ELR (cell line): Measurements from ENCODE around the gene RXRA.

Source experiments
- DNase-seq: peaks from one replicate; pipeline ENCODE4 v3.0.0-alpha.2; 2015; ENCODE audit warnings: low read depth

Gene RXRA

DNA sequence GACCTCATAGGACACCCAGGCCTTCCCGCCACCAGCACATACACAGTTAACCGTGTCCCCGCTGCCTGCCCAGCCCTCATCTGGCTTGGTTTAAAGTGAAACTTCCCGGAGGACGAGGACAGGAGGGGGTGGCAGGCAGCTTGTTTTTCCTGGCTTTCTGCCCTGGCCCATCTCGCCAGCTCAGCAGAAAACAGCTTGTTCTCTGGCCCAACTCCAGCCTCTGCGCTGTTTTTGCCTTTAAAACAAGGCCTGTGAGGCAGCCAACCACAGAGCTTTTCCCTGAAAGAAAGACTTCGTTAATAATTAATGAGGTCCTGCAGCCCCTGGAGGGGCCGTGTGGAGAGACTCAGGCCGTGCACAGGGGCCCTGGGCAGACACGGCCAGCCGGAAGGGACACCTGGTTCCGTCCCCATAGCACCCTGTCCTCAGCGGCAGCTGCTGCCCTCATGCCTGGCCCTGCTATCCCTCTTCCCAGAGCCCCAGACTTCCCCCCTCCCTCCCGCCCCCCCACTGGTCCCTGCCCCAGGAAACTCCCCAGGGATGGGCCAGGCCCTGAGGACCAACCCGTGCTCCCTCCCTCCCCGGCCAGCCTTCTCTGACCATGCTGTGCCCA is 108.7 kb downstream of the RXRA start:
- DNase-seq, result peak; percentile 78

DNA sequence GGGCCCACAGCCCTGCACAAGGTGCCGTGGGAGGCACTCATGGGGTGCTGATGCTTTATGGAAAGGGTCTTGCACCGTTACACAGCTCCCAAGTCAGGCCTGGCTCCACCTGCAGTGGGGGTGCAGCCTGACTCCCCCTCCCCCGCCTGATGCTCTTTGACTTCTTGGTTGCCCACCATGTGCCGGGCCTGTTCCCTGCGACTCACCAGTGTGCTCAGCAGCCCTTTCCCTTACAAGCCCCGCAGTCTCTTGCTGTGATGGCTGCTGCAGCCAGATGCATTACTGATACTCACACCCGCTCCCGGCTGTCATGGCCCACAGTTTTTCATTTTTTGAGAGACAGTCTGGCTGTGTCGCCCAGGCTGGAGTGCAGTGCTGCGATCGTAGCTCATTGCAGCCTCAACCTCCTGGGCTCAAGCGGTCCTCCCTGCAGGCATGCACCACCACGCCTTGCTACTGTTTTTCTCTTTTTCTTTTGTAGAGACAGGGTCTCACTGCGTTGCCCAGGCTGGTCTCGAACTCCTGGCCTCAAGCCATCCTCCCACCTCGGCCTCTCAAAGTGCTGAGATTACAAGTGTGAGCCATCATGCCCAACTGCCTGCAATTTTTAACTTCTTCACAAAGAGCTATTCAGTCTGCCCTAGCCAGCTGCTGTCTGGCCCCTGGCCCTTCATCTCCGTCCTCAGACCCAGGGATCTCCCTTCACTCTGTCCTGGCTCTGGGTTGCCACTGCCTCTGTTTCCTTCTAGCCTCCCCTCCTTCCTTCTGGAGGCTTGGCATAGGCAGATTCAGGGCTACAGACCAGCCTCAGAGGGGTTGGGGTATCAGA is 109.5 kb downstream of the RXRA start:
- no peak for DNase-seq

DNA sequence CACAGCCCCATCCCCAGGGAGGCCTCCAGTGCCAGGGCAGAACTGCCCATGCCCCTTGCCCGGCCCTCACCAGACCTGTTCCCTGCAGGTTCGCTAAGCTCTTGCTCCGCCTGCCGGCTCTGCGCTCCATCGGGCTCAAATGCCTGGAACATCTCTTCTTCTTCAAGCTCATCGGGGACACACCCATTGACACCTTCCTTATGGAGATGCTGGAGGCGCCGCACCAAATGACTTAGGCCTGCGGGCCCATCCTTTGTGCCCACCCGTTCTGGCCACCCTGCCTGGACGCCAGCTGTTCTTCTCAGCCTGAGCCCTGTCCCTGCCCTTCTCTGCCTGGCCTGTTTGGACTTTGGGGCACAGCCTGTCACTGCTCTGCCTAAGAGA is 110.1 kb downstream of the RXRA start:
- no peak for DNase-seq

DNA sequence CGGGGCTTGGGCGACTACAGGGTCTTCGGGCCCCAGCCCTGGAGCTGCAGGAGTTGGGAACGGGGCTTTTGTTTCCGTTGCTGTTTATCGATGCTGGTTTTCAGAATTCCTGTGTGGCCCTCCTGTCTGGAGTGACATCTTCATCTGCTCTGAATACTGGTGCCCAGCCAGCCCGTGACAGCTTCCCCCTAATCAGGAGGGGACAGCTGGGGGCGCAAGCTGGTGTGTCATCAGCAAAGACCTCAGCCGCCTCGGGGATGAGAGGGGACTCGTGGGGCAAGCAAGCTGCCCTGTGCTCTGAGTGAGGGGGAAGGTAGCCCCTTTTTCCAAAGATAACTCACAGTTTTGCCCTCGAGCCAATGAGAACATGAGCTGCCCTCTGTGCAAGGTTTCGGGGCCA is 110.7 kb downstream of the RXRA start:
- DNase-seq, result no peak

DNA sequence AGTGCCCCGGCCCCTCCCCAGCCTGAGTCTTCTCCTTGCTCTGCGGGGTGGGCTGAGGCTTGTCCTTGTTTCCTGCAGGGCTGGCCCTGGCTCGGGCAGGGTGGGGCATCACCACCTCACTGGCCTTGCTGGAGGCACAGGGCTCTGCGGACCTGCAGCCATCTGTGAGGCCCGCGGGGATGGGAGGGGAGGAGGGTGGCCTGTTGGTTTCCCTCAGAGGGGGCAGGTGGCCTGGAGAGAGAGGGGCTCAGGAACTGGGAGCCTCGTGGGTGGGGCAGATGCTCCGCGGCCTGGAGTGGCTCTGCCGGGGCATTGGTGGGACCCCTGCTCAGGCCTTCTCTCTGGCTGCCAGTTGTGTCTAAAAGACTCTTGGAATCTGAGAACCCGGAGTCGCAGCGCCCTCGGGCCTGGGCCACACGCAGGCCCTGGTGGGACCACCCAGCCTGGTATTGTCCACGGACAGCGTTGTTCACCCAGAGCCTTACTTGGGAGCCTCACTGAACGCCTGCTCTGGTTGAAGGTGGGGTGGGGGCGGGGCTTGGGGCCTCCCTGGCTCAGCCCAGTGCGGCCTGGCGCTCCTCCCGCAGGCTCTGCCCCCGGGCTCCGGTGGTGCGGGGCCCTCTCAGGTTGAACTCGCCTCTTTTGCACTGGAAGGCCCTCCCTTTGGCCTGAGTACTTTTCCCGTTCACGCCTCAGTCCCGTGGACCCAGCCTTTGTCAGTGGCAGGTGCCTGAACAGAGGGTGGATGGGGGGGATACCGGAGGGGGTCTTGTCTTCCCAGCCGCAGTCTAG is 111.3 kb downstream of the RXRA start:
- DNase-seq, result no peak

DNA sequence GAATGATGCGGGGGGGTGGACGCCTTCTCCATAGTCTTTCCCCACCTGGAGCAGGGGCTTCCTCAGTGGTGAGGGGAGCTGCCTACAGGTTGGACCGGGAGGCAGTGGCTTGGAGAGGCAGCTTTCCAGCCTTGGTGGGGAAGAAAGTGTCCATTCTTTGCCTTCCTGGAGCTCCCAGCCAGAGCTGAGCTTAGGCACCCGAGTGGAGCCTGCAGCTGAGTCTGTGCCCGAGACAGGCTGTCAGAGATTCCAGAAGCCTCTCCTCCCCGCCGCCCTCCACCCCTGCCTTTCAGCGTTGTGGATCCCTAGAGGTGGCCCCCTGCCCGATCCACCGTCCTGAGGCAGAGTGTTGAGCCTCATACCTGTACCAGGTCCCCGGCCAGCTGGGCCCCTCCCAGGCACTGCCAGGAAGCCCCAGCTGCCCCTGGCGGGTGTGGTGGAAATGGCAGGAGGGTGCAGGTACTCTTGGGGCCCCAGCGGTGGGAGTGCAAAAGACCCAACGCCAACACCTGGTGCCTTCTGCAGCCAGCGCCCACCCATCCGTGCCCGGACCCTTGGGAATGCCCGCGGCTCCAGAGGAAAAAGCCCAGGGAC is 112.0 kb downstream of the RXRA start:
- no peak for DNase-seq

DNA sequence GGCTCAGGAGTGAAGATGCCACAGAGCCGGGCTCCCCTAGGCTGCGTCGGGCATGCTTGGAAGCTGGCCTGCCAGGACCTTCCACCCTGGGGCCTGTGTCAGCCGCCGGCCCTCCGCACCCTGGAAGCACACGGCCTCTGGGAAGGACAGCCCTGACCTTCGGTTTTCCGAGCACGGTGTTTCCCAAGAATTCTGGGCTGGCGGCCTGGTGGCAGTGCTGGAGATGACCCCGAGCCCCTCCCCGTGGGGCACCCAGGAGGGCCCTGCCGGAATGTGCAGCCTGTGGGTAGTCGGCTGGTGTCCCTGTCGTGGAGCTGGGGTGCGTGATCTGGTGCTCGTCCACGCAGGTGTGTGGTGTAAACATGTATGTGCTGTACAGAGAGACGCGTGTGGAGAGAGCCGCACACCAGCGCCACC is 113.1 kb downstream of the RXRA start:
- DNase-seq, result no peak

DNA sequence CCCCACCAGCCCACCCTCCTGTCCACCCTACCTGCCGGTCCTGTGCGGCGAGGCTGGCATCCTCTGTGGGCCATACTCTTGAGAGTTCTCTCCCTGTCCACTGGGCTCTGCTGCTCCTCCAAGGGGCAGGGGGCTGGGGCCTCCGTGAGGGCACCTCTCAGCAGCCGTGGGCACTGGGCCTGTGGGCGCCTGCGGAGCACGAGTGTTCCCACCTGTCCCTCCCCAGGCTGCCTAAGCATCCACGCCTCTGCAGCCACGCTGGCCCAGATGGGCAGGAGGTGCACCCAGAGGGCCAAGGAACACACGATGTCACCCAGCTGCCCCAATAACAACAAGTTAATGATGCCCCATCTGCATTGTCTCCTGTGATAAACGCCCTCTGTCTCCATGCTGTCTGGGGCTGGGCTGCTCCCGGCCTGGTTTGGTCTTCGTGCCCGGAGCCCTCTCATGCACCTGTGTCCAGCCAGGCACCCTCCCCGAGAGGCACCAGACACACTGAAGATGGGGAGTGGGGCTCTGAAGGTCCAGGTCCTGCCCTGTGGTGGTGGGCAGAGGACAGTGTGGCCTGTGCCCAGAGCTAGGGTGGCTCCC is 114.5 kb downstream of the RXRA start:
- DNase-seq, result no peak

DNA sequence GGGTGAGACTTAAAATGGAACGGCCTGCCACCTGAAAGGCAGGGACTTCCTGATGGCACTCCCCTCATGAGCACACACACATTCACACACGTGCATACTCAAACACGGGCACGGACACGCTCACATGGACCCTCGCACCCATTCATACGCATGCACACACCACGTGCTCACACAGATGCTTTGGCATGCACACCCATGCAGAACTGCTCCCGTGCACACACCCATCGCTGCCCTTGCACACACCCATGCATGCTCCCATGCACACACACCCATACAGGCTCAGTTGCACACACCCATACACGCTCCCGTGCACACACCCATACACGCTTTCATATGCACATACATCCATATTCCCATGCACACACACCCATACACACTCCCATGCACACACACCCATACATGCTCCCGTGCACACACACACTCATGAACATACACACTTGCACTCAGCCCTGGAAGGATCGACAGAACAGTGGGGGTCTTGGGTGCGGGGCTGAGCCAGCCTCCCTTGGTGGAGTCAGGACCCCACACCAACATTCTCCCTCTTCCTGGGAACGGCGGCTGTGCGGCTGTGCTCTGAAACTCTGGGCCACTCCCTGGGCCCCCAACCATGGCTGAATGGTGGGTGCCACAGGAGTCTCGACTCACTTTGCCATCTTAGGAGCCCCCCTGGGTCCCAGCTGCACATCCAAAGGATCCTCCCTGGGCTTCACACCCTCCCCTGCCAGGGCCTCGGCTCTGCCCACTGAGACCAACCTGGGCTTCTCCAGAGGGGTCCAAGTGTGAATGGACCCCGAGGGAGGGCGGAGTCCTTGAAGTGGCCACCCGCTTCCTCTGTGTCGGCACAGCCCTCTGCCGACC is 115.2 kb downstream of the RXRA start:
- DNase-seq, result no peak

DNA sequence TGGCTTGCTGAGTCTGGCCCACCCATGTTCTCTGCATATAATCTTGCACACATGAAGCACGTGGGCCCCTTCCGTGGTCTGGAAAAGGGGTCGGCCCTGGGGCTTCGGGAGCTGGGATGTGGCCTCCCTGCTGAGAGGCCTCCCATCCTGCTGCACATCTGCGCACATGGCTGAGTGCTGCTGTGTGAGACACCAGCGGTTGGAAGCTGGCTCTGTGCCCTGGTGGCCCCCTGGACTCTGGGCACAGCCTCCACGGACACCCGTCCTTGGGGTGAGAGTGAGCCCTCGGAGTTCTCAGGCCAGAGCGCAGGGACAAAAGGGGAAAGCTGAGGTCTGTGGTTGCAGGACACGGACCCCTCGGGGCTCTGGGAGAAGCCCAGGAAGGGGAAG is 115.8 kb downstream of the RXRA start:
- peak; percentile 22 for DNase-seq

DNA sequence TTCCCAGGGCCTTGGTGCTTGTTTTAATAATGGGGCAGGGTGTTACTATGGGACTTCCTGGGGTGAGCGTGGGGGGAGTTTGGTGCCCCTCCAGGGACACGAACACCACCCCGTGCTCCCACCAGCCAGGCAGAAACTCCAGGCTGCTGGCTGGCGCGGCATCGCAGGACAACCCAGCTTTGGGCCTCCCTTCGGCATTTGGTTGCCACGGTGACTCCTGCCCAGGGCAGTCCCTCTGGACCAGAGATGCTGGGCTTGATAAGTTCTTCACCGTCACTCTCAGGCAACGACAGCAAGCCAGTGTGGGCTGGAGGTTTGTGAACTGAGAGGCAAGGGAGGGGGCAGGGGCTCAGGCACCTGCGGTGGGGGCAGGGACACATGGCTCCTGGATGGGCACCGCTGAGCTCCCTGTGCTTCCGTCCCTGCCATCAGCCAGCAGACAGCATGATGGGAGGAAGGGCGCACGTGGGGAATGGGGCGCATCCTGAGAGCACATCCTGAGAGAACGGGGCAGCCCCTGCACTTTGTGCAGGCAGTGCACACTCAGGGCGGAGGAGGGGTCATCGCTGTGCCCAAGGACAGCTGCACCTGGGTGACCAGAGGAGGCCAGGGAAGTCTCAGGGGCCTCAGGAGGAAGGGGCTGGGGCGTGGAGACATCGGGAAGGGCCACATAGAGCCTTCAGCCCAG is 116.4 kb downstream of the RXRA start:
- DNase-seq, result peak; percentile 46

DNA sequence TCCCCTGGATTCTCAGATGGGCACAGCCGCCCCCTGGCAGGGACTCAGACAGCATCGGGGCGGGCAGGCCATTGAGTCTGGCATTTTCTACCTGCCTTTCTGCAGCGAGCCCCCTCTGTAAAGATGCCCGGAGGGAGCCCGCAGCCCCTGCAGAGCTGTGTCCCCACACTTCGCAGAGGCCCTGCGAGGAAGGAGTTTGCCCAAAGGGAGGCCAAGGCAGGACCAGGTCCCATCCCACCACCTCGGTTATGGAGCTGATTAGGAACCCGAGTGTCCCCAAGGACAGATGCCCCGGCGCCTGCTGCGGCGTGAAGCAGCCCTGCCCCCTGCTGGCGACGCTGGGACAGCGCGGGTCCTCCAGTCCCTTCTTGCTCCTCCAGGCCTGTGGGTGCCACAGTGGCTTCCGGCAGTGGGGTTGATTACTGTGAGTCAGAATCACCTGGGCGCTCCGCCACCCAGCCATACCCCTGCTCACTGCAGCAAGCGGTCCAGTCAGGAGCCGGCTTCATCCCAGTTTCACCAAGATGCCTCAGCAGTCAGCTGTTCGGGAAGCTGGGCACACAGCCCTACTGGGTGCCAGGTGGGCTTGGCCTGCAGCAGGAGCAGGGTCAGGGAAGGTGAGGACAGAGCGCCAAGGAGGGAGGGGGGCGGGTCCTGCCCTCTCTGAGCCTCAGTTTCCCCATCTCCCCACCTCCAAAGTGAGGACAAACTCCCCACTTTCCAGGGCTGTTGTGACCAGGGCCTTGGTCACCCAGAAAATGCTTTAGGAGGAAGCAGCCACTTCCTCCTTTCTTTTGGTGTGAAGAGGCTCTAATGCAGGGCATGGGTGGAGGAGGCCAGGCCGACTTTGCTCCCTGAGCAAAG is 117.2 kb downstream of the RXRA start:
- peak; percentile 92 for DNase-seq

DNA sequence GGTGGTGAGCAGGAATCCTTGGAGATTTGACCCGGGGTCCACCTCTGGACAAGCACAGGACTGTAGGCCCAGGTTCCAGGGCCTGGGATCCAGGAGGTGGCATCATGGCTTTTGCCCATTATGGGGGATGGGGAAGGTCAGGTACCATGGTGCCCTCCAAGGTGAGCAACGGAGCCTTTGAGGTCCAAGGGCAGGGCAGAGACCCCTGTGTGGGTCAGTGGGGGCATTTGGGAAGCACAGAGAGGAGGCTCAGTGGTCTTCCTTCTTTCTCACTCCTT is 117.7 kb downstream of the RXRA start:
- DNase-seq, result no peak

DNA sequence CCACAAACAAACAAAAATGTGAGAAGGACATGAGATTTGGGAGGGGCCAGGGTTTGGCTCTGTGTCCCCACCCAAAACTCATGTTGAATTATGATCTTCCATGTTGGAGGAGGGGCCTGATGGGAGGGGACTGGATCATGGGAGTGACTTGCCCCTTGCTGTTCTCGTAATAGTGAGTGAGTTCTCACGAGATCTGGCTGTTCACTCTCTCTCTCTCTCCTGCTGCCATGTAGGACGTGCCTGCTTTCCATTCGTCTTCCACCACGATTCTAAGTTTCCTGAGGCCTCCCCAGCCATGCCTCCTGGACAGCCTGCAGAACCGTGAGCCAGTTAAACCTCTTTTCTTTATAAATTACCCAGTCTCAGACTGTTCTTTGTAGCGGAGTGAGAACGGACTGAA is 118.7 kb downstream of the RXRA start:
- DNase-seq, result no peak

DNA sequence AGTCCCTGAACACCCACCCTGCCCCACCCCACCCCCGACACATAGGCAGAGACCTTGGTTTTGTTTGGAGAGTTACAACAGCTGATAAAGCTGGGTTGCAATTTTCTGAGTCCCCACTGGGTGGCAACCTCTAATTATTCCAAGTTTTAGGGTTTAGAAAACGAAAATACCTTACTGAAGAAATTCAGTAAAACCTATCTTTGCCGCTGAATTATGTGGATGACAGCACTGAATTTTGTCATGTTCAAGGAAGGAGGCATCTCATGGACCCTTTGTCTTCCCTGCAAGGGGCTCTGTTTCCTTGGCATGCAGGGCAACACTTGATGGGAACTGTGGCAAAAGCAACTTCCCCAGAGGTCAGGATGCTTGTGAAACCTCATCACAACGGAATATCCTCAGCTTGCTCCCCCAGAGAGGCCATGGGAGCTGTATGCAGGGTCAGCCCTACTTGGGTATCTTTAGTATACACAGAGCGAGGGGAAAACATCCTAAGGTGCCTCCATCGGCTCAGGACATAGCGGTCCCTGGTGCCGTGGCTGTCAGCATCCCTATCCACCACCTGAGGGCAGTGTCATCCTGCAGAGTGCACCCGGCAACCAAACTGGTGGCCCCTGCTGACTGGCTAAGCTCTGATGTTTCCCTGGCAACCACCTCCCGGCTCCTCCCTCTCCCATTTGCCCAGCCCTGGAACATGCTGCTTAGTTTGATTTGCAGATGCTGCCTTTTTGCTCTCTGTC is 123.1 kb downstream of the RXRA start:
- peak; percentile 95 for DNase-seq

DNA sequence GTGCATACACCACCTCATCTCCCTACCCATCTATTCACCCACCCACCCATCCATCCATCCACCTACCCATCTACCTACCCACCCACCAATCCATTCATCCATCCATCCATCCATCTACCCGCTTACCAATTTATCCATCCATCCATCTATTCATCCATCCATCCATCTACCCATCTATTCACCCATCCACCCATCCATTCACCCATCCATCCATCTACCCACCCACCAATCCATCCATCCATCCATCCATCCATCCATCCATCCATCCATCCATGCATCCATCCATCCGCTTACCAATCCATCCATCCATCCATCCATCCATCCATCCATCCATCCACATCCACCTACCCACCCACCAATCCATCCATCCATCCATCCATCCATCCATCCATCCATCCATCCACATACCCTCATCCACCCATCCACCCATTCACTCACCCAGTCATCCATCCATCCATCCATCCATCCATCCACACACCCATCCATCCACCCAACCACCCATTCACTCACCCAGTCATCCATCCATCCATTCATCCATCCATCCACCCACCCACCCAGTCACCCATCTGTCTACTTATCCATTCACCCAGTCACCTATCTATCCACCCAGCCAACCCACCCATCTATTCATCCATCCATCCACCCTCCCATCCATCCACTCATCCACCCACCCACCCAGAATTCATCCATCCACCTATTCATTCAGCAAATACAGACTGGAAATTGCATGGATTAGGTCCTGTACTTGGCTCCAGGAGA is 125.6 kb downstream of the RXRA start:
- no peak for DNase-seq

DNA sequence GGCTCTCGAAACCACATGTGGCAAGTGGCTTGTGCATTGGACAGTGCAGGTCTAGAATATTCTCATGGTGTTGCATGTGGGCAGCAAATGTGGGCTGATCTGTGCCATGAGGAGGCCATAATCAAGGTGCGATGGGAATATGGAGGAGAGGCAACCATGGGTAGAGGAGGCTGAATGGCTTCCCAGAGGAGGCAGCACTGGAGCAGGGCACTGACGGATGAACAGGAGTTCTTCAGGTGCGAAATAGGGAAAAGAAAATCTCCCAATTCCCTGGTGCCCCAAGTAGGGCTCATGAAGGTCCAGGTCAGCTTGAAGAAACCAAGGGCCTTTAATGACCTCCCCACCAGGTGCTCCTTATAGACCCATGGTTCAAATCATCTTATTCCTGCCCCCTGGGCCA is 126.5 kb downstream of the RXRA start:
- DNase-seq, result no peak

DNA sequence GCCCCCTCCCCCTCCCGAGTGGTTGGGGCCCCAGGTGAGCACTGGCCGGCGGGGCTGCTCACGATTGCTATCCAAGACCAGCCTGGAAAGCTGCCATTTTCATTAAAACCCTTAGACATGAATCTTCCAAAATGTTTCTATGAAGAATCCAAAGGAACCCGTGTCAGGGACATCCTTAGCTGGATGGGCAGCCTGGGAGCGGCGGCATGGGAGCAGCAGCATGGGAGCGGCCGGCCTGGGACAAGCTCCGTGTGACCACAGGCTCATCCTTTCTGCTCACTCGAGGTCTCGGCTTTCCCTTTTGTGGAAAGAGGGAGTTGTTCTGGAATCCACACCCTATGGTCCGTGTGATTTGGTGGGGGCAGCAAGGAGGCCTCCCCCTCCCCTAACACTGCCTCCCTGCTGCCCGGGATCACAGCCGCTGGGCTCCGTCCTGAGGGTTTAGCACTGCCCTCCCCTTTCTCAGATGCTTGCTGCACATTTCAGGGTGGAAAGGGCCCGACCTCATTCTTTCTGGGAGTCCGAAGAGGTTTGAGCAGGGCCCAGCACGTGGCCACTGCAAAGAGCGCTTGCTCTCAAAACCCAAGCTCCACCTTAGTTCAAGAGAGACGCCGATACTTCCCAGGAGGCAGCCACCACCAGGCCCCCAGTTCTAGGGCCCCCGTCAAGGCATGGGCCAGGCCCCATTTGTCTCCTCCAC is 127.7 kb downstream of the RXRA start:
- DNase-seq, result no peak
